ENCODE data around the gene IPO11. TPM values are rescaled to one million over a fixed set of nuclear protein-coding genes. Genes with fewer than 3 reads are reported as not detected.
A peak's percentile ranks its signal among the peaks of the same experiment; 100 is the strongest.

Gene IPO11
- total and polyA plus RNA-seq, 2 of the 13 experiments (the other 11 are each of a cell fraction or from before 2014, with no cell fraction given) = 13.9 to 24.4 TPM

GRCh38 chr5:62412549-62413329 lies at the start of gene IPO11 (continued):
- no peak; the same call in 1 of the 2 replicates for TF ChIP-seq ARID3A (IDR thresholded peaks at IDR 0.05; ENCODE audit: low read depth, low read length)
- no peak for TF ChIP-seq RBM39 (IDR thresholded peaks at IDR 0.05; ENCODE audit: low read depth, low read length, poor library complexity, severe bottlenecking)
- TF ChIP-seq, protein P1, sequence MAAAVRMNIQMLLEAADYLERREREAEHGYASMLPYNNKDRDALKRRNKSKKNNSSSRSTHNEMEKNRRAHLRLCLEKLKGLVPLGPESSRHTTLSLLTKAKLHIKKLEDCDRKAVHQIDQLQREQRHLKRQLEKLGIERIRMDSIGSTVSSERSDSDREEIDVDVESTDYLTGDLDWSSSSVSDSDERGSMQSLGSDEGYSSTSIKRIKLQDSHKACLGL (CRISPR knock-in tag; IDR thresholded peaks at IDR 0.05) = peak; percentile 81; the same call in 1 of the 2 replicates
- TF ChIP-seq ZNF761 (CRISPR knock-in tag; conservative IDR thresholded peaks at IDR 0.05) = peak; percentile 69
- TF ChIP-seq TERF1 (CRISPR knock-in tag; IDR thresholded peaks at IDR 0.05) = no peak
- TF ChIP-seq MED8 (CRISPR knock-in tag; IDR thresholded peaks at IDR 0.05; ENCODE audit: insufficient replicate concordance) = no peak
- TF ChIP-seq RBFOX2 (IDR thresholded peaks at IDR 0.05; ENCODE audit: low read depth, low read length) = peak; percentile 92
- peak; percentile 99 for TF ChIP-seq ATF1 (CRISPR knock-in tag; IDR thresholded peaks at IDR 0.05)
- TF ChIP-seq HNRNPLL (IDR thresholded peaks at IDR 0.05; ENCODE audit: low read depth, low read length, poor library complexity, severe bottlenecking) = peak; percentile 48
- no peak for TF ChIP-seq ZNF260 (CRISPR knock-in tag; IDR thresholded peaks at IDR 0.05; ENCODE audit: borderline replicate concordance, low read depth)
- TF ChIP-seq ZNF207 (IDR thresholded peaks at IDR 0.05; ENCODE audit: borderline replicate concordance) = no peak
- TF ChIP-seq ZNF781 (CRISPR knock-in tag; IDR thresholded peaks at IDR 0.05; ENCODE audit: borderline replicate concordance, not compliant biosample characterization) = peak; percentile 93
- TF ChIP-seq ZBTB8A (CRISPR knock-in tag; IDR thresholded peaks at IDR 0.05; ENCODE audit: borderline replicate concordance, low read depth) = no peak
- 0 out of 2 replicates have a peak, but pooled peaks have one; percentile 44 for TF ChIP-seq ZFP1 (CRISPR knock-in tag; IDR thresholded peaks at IDR 0.05)
- peak; percentile 88 for TF ChIP-seq NFYC (CRISPR knock-in tag; IDR thresholded peaks at IDR 0.05)
- peak; percentile 91 for TF ChIP-seq ZHX2 (IDR thresholded peaks at IDR 0.05; ENCODE audit: low read depth)
- no peak for TF ChIP-seq ZHX2 (CRISPR knock-in tag; IDR thresholded peaks at IDR 0.05; ENCODE audit: borderline replicate concordance)
- TF ChIP-seq HNRNPK (IDR thresholded peaks at IDR 0.05; ENCODE audit: low read depth, low read length, poor library complexity, severe bottlenecking) = no peak
- TF ChIP-seq ZSCAN25 (CRISPR knock-in tag; IDR thresholded peaks at IDR 0.05) = no peak
- peak; percentile 91 for TF ChIP-seq DMAP1 (CRISPR knock-in tag; IDR thresholded peaks at IDR 0.05)

All from HepG2 (cell line).